ENCODE data around the gene USP48. TPM values are rescaled to one million over a fixed set of nuclear protein-coding genes. Genes with fewer than 3 reads are reported as not detected.

The USP48 gene
- total and polyA plus RNA-seq, 2 of the 8 experiments (the other 6 are each of a cell fraction or from before 2014, with no cell fraction given): 12.8 to 83.5 TPM

GRCh38 chr1:21645550-21645949, 137.4 kb downstream of the USP48 start:
- no peak overlapping the region for H2BK120ac ChIP-seq (replicated peaks; ENCODE audit: low read depth, low read length)
- FAIRE-seq (no peak), DNase-seq (ENCODE audit: low read depth in 1 of 2, low spot score in 2 of 2) (no peak)
- no peak overlapping the region for H2BK20ac ChIP-seq (ENCODE audit: low read length)
- ChIA-PET POLR2A (ENCODE audit: partially characterized antibody) (interaction anchor here (1.2 kb wide), 1 partner anchor 15 kb away, joined by 3 read pairs; no protein-coding TSS in a partner anchor), CTCF (ENCODE audit: partially characterized antibody) (interaction anchor here (0.9 kb wide), 1 partner anchor 14 kb away, joined by 5 read pairs; no protein-coding TSS in a partner anchor)
- H2AFZ ChIP-seq (ENCODE audit: low read length): no peak overlapping the region
- no peak overlapping the region for H3K23ac ChIP-seq (ENCODE audit: insufficient read length)
- H3K79me2 ChIP-seq (ENCODE audit: control insufficient read depth in 1 of 2, insufficient read depth in 2 of 2, low read length in 2 of 2): no peaks in the 10 kb centered on the region
- no peak overlapping the region for H3K4ac ChIP-seq (replicated peaks; ENCODE audit: insufficient read length, low read depth, low read length)
- no peaks in the 10 kb centered on the region; the same call in 1 of the 2 replicates for H3K79me1 ChIP-seq (ENCODE audit: low read depth, low read length)
- H2BK5ac ChIP-seq (ENCODE audit: low read depth, low read length): no peak overlapping the region
- TF ChIP-seq JUN (IDR thresholded peaks at IDR 0.05; ENCODE audit: low read depth, low read length) (no peak), ASH2L (IDR thresholded peaks at IDR 0.05; ENCODE audit: low read length) (no peak), KDM1A (IDR thresholded peaks at IDR 0.05; ENCODE audit: borderline replicate concordance, low read length) (no peak), SIX5 (IDR thresholded peaks at IDR 0.05; ENCODE audit: low read depth, low read length) (no peak), BRCA1 (IDR thresholded peaks at IDR 0.05; ENCODE audit: low read depth, low read length) (no peak), BACH1 (IDR thresholded peaks at IDR 0.05; ENCODE audit: low read length) (no peak), KDM4A (IDR thresholded peaks at IDR 0.05; ENCODE audit: low read depth, low read length, severe bottlenecking) (no peak), TCF12 (IDR thresholded peaks at IDR 0.05; ENCODE audit: low read depth, low read length) (no peak), NRF1 (IDR thresholded peaks at IDR 0.05; ENCODE audit: low read depth, low read length) (no peak)
- no peak overlapping the region for H3K4me3 ChIP-seq (ENCODE audit: extremely low read depth in 1 of 4, insufficient read depth in 2 of 4, low read depth in 3 of 4, low read length in 4 of 4)
- H4K8ac ChIP-seq (ENCODE audit: extremely low read depth, insufficient read depth, low read length): no peak overlapping the region
- WGBS, 2 experiments (ENCODE audit: extremely low coverage in 1 of 2, insufficient coverage in 1 of 2, insufficient read length in 1 of 2, insufficient replicate concordance in 2 of 2, low coverage in 1 of 2, low lambda C conversion rate in 2 of 2, missing lambda C conversion rate in 1 of 2): 93% methylated on average over 5 of the region's 5 CpGs; no CpG with 5 or more reads in 1 of the 2 experiments
- H3K9me3 ChIP-seq (ENCODE audit: insufficient read depth in 2 of 2, low read depth in 1 of 2, low read length in 1 of 2): no peaks in the 10 kb centered on the region
- no peak overlapping the region for H2BK12ac ChIP-seq (ENCODE audit: low read depth, low read length)
- H3K14ac ChIP-seq (ENCODE audit: insufficient read length): no peak overlapping the region
- H4K91ac ChIP-seq (replicated peaks; ENCODE audit: insufficient read length, low read length): no peak overlapping the region
- H3K27ac ChIP-seq (ENCODE audit: low read depth, low read length): no peak overlapping the region
- no peak overlapping the region for H4K5ac ChIP-seq (ENCODE audit: insufficient read length, low read depth, low read length)
- H3K23me2 ChIP-seq (ENCODE audit: low read depth, low read length): no peaks in the 10 kb centered on the region; the same call in 1 of the 2 replicates
- no peak overlapping the region for H3K9ac ChIP-seq (replicated peaks in 1 of 4; ENCODE audit: extremely low read depth in 1 of 4, low read depth in 3 of 4, low read length in 3 of 4)
- no peak overlapping the region for H3K18ac ChIP-seq (ENCODE audit: extremely low read depth, low read length)
- peaks cover 0 to 2% of the 10 kb centered on the region in 2 experiments for H4K20me1 ChIP-seq (replicated peaks in 1 of 2; ENCODE audit: control insufficient read depth in 1 of 2, insufficient read depth in 2 of 2, low read length in 2 of 2)
- no peak overlapping the region for H2BK15ac ChIP-seq (ENCODE audit: low read length)
- H3K36me3 ChIP-seq (ENCODE audit: control insufficient read depth in 2 of 4, insufficient read depth in 4 of 4, low read length in 3 of 4): no peaks in the 10 kb centered on the region; a peak in 1 of 8 replicates
- no peak overlapping the region for H3K4me2 ChIP-seq (ENCODE audit: insufficient read depth in 1 of 2, low read depth in 2 of 2, low read length in 2 of 2)
- H3K56ac ChIP-seq (replicated peaks; ENCODE audit: insufficient read length, low read depth, low read length): no peak overlapping the region
- peaks cover 0 to under 1% (median 0%) of the 10 kb centered on the region in 4 experiments; a peak in 1 of 7 replicates for H3K4me1 ChIP-seq (replicated peaks in 1 of 4; ENCODE audit: control insufficient read depth in 3 of 4, insufficient read depth in 4 of 4, low read length in 3 of 4)
- H3K27me3 ChIP-seq (replicated peaks in 1 of 4; ENCODE audit: control insufficient read depth in 3 of 4, extremely low read depth in 1 of 4, insufficient read depth in 3 of 4, low read length in 3 of 4): 0 out of 7 replicates have a peak, but pooled peaks cover 0 to 2% (median under 1%) of the 10 kb centered on the region in 4 experiments
- no peak overlapping the region for H2AK5ac ChIP-seq (ENCODE audit: low read depth, low read length)
